Stimulated activated CD4-positive, alpha-beta T cell treated with anti-CD3 and anti-CD28 coated beads, Interleukin-1b, Interleukin-23, amount 100 ng/mL, for 48 hours (primary cell): ENCODE measurements around the gene MBD6.
A peak's percentile ranks its signal among the peaks of the same experiment; 100 is the strongest.
"Not testable (repeated sequence)": the region's sequence is repeated elsewhere in the genome, so short reads cannot be mapped to it uniquely, and the experiment has no call there.

Experiments used
- DNase-seq: peaks from one replicate; pipeline ENCODE4 v3.0.0-alpha.2; 2020

The MBD6 gene

GRCh38 chr12:57516617-57517153 lies 5.9 kb upstream of the MBD6 start:
- DNase-seq, result no peak

DNA sequence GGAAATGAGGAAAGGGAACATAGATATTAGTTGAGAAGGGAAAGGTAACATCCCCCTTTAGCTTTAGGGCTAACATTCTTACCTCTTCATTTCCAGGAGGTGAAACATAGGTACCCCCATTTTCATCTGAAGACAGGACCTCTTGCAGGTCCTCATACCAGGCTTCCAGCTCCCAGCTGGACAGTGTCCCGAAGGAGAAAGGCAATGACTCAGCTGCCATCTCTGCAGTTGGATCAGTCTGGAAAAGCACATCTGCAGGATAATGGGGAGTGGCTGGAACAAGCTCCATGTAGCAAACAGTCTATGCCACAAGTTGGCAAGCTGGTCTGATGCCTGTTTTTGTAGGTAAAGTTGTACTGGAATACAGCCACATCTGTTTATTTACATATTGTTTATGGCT lies 5.4 kb upstream of the MBD6 start:
- DNase-seq, result no peak

GRCh38 chr12:57517718-57518117 lies 4.9 kb upstream of the MBD6 start:
- DNase-seq, result not testable (repeated sequence)

- no peak for DNase-seq
Measured at GRCh38 chr12:57518176-57518919, 4.3 kb upstream of the MBD6 start.

GRCh38 chr12:57518920-57519795 lies 3.5 kb upstream of the MBD6 start:
- peak; percentile 25 for DNase-seq

GRCh38 chr12:57519796-57520052 lies 2.9 kb upstream of the MBD6 start:
- DNase-seq, result no peak

- DNase-seq, result peak; percentile 100
Measured at GRCh38 chr12:57520053-57520818, 2.4 kb upstream of the MBD6 start, which contains the start of gene DDIT3. Gene DDIT3 (minus strand): TSS chr12:57520514. CDS start chr12:57517406, 3,108 bp downstream.

DNA sequence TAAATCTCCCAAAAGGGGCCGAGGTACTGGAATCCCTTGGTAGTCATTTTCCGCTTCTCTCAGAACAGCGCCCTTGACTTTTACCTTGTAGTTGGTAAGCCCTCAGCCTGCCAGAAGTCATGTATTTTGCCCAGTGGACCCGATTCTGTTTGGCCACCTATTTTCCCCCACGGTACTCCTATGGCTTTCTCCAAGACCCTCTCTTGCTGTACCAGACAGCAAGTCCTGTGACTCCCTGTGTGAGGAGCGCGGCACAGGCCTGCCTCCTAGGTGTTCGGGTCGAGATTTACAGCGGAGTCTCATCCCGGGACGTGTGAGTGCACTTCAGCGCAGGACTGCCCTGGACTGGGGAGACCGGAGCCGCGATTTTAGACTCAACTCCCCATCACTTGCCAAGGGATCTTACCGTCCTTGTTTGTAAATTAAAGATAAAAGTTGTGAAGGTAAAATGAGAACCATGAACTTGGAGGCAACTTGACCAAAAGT lies 1.1 kb upstream of the MBD6 start:
- no peak for DNase-seq

DNA sequence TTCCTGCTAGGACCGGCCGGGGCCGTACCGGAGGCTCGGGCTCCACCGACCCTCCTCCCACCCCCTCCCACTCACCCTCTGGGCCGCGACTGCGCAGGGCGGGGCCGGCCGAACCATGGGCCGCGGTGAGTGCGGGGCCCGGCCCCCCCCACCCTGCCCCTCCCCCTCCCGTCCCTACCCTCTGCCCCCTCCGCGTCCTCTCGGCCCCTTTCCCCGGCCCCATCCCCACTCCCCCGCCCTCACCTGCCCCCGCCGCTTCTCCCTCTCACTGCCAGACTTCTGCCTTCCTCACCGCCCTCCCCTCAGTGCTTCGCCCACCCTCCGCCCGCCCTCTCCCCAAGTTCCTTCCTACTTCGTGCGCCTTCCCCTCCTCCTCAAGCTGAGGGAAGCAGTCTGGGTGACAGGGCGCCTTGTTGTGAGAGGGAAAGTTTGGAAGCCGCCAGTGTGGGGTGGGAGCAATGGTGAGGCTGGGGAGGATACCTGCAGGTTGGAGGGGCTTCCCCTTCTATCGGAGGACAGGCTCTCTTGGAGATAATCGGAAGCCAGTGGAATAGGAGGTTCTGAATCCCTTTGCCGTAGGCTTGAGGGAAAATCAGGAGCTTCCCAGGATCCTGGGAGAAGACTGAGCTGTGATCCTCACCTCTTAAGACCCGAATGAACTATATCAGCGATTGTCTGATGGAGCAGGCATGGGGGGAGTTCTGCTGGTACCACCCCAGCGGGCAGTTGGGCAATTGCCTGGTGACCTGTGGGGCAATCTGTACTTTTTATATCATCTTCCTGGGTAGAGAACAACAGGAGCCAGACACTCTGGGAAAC lies 472 bp downstream of the MBD6 start:
- DNase-seq, result peak; percentile 43

DNA sequence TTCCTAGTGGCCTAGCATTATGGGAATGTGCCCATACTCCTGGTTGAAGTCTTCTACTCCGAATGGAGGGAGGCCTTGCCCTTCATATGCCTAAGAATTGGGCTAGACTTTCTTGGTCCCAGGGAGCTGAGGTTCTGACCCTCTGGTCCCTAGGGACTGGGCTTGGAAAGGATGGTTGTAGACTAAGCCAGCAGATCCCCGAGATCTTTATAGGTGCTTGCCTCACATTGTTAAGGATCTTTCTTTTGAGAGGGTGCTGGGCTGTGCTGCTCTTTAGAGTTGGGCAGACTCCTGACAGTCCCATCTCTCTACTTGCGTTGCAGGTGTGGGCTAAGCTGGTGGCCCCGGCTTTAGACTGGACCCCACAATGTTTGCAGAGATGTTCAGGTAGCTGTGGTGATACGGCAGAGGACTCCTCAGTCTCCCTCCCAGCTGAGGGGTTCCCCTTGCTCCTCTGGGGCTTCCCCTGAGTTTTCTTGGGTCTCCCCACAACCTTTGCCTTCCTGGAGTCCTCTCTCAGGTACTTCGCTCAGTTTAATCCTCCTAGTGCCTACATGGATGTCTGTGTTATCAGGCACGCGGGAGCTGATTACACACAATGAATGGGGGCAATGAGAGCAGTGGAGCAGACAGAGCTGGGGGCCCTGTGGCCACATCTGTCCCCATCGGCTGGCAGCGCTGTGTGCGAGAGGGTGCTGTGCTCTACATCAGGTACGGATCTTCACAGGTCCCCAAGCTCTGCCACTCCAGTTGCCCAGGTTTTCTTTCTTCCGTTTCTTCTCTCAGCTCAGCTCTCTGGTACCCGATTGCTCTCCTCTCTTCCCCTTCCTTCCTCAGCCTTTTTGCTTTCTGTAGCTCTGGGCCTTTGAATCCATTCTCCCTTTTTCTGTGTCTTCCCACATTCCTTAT lies 1.3 kb downstream of the MBD6 start:
- DNase-seq, result no peak

- no peak for DNase-seq
Measured at GRCh38 chr12:57524814-57525614, 2.4 kb downstream of the MBD6 start.

- DNase-seq, result no peak
Measured at GRCh38 chr12:57525615-57526383, 3.2 kb downstream of the MBD6 start.

DNA sequence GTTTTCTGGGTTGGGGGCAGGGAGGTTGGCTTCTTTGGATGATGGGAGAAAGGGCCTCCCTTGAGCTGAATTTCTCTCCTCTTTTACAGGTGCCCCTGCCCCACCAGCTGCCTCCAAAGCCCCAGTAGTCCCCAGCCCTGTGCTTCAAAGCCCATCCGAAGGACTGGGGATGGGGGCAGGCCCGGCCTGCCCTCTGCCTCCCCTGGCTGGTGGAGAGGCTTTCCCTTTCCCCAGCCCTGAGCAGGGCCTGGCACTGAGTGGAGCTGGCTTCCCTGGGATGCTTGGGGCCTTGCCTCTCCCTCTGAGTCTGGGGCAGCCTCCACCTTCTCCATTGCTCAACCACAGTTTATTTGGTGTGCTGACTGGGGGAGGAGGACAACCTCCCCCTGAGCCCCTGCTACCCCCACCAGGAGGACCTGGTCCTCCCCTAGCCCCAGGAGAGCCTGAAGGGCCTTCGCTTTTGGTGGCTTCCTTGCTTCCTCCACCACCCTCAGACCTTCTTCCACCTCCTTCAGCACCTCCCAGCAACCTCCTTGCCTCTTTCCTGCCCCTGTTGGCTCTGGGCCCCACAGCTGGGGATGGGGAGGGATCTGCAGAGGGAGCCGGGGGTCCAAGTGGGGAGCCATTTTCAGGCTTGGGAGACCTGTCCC lies 4.0 kb downstream of the MBD6 start:
- DNase-seq, result no peak

GRCh38 chr12:57527184-57527583 lies 4.6 kb downstream of the MBD6 start:
- DNase-seq, result no peak

DNA sequence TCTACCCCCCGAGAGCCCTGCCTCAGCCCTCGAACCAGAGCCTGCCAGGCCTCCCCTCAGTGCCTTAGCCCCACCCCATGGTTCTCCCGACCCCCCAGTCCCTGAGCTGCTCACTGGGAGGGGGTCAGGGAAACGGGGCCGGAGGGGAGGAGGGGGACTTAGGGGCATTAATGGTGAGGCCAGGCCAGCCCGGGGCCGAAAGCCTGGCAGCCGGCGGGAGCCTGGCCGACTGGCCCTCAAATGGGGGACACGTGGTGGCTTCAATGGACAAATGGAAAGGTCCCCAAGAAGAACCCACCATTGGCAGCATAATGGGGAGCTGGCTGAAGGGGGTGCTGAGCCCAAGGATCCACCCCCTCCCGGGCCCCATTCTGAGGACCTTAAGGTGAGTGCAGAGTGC lies 5.6 kb downstream of the MBD6 start:
- DNase-seq, result no peak

- DNase-seq, result no peak
Measured at GRCh38 chr12:57528831-57529555, 6.4 kb downstream of the MBD6 start.

DNA sequence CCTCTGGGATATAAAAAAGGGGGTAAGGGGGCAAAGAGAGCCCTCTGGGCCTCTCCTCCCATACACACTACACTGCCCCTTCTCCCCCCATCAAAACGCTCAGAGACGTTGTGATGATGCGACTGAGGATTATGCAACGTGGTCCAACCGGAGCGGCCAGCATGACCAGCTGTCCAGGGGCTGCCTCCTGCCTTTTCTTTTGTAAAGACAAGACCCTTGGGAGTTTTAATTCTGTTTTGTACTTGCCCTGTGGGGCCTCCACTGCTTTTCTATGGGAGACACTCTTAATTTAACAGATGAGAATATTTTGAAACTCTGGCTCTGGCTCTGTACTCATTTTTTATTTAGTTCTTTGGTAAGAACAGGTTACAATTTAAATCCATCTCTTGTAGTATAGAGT lies 7.2 kb downstream of the MBD6 start:
- no peak for DNase-seq
